ENCODE measurements around the gene BRD4.

The BRD4 gene

DNA sequence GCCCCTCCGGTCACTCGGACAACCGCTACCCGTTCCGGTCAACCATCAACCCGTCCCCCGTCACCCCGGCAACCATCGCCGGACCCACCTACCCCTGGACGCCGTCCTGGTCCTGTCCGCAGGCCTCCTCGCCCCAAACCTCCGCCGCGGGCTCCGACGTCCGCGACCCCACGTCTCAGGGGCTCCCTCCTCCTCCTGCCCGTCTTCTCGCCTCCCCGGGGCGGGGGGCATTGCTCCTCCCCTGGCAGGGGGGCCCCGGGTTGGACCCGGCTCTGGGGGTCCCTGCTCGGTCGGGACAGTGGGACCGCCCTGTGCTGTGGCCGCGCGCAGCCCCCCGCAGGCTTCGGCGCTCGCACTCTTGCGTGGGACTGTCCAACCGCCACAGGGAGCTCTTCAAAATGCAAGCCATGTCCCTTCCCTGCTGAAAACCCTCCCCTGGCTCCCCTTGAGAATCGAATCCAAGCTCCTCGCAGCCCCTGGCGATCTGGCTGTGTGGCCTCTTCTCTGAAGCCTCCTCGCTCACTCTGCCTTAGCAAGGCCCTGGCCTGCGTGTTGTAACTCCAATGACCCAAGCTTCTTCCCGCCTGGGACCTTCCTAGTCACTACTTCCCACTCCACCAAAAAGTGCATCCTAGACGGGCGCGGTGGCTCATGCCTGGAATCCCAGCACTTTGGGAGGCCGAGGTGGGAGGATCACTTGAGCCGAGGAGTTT is 108.5 kb downstream of the BRD4 start:
- DNase-seq (ENCODE audit: low read depth) = no peak
- peak overlapping the region; percentile 50 for H3K4me3 ChIP-seq (ENCODE audit: low read length)
- TF ChIP-seq, protein P1, sequence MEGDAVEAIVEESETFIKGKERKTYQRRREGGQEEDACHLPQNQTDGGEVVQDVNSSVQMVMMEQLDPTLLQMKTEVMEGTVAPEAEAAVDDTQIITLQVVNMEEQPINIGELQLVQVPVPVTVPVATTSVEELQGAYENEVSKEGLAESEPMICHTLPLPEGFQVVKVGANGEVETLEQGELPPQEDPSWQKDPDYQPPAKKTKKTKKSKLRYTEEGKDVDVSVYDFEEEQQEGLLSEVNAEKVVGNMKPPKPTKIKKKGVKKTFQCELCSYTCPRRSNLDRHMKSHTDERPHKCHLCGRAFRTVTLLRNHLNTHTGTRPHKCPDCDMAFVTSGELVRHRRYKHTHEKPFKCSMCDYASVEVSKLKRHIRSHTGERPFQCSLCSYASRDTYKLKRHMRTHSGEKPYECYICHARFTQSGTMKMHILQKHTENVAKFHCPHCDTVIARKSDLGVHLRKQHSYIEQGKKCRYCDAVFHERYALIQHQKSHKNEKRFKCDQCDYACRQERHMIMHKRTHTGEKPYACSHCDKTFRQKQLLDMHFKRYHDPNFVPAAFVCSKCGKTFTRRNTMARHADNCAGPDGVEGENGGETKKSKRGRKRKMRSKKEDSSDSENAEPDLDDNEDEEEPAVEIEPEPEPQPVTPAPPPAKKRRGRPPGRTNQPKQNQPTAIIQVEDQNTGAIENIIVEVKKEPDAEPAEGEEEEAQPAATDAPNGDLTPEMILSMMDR (IDR thresholded peaks at IDR 0.05; ENCODE audit: insufficient read depth, low read depth, low read length, missing control alignments) = no peak

DNA sequence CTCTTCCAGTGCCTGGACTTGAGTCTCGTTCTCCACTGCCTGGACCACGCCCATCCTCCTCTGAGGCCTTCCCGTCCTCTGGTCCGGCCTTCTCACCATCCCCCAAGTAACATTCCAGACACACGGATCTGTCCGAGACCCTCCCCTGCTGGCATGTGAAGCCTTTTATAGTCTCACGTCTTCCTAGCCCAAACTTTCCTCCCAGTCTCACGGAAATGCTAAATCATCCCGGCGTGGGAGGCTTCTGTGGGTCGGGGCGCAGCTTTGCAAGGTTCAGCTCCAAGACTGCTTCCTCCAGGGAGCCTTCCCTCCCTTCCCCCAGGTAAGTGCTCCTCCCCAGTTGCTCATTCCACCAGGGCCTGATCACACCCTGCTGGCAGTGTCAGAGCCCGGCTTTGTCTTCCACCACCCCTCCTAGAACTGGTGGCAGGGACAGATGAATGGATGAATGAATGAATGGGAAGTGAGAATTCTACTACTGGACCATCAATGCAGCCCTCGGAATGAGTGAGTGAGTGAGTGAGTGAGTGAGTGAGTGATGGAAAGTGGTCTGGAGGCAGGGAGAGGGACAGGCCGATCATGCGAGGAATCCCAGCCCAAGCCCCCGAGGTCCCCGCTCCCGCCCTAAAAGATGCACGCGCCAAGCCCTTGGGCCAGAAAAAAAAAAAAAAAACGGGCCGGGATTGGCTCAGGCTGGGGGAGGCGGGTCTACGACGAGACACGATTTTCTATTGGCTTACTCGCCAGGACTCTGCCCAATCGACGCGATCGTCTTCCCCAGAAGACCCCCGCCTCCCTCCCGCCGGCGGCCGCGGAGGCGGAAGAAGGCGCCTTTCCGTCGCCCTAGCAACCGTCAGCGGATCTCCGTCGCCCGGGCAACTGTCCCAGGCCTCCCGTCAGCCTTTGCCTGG is 109.3 kb downstream of the BRD4 start:
- TF ChIP-seq, protein P1 (IDR thresholded peaks at IDR 0.05; ENCODE audit: insufficient read depth, low read depth, low read length, missing control alignments) = peak; percentile 4
- H3K4me3 ChIP-seq (ENCODE audit: low read length) = peak overlapping the region; percentile 50
- peak; percentile 86 for DNase-seq (ENCODE audit: low read depth)

DNA sequence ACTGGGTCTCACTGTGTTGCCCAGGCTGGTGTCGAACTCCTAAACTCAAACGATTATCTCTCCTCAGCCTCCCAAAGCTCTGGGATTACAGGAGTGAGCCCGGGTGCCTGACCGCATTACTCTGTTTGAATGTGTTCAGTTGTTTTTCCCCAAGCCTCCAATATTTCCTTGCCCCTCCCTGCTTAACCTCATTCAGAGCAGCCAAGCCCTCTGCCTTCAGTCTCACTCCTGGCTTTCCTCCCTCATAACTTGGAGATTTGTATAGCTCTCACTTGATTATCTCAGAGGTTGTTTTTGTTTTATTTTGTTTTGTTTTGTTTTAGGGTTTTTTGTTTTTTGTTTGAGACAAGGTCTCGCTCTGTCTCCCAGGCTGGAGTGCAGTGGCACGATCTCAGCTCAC is 111.5 kb downstream of the BRD4 start:
- no peak overlapping the region for H3K4me3 ChIP-seq (ENCODE audit: low read length)
- DNase-seq (ENCODE audit: low read depth) = no peak
- TF ChIP-seq, protein P1 (IDR thresholded peaks at IDR 0.05; ENCODE audit: insufficient read depth, low read depth, low read length, missing control alignments) = no peak

DNA sequence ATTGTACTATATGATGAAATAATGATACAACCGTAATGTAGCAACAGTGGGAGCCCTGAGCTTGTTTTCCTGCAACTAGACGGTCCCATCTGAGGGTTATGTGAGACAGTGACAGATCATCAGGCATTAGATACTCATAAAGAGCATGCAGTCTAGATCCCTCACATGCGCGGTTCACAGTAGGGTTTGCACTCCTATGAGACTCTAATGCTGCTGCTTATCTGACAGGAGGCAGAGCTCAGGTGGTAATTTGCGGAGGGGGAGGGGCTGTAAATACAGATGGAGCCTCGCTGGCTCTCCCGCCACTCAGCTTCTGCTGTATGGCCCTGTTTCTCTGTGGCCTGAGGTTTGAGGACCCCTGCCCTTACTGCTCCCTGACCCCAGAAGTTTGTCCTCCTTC is 113.8 kb downstream of the BRD4 start:
- TF ChIP-seq, protein P1 (IDR thresholded peaks at IDR 0.05; ENCODE audit: insufficient read depth, low read depth, low read length, missing control alignments) = no peak
- no peak for DNase-seq (ENCODE audit: low read depth)
- H3K4me3 ChIP-seq (ENCODE audit: low read length) = no peak overlapping the region

DNA sequence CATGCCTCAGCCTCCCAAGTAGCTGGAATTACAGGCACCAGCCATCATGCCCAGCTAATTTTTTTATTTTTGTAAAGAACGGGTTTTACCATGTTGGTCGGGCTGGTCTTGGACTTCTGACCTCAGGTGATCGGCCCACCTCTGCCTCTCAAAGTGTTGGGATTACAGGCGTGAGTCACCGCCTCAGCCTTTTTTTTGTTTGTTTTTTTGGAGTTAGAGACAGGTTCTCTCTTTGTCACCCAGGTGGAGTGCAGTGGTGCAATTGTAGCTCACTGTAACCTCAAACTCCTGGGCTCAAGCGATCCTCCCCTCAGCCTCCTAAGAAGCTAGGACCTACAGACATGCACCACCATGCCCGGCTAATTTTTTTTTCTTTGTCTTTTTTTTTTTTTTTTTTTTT is 116.0 kb downstream of the BRD4 start:
- H3K4me3 ChIP-seq (ENCODE audit: low read length) = no peak overlapping the region
- TF ChIP-seq, protein P1 (IDR thresholded peaks at IDR 0.05; ENCODE audit: insufficient read depth, low read depth, low read length, missing control alignments) = no peak
- DNase-seq (ENCODE audit: low read depth) = peak; percentile 71

DNA sequence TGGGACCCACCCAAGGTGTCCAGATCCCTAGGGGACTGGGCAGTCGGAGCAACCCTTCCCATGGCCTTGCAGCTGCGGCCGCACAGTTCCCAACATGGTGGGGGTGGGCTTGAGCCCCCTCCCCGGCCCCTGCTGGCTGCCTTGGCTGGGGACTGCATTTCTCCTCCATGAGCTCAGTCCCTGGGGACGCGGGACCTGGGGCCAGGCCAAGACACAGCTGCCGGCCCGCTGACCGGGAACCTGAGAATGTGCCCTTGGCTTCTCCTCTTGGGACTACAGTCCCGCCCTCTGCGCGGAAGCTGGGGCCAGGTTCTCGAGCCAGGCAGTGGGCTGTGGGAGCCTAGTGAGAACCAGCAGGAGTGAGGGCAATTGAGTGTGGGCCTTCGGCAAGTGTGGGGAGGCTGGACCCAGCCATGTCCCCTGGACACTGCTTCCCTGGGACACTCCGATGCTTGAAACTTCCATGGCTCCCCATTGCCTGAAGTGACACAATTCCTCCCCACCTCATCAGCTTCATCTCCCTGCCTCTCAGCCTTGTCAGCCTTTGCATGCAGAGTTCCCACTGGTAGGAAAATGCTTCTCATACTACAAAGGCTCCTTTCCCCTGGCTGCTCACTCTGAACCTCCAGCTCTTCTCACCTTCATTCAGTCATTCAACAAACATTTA is 118.5 kb downstream of the BRD4 start:
- no peak overlapping the region for H3K4me3 ChIP-seq (ENCODE audit: low read length)
- DNase-seq (ENCODE audit: low read depth) = no peak
- TF ChIP-seq, protein P1 (IDR thresholded peaks at IDR 0.05; ENCODE audit: insufficient read depth, low read depth, low read length, missing control alignments) = no peak

All from epithelial cell of esophagus (primary cell).